Suprapubic skin (tissue), 4 donors: ENCODE results near the gene LINC00632. TPM values are rescaled to one million over a fixed set of nuclear protein-coding genes. Genes with fewer than 3 reads are reported as not detected.
A peak's percentile ranks its signal among the peaks of the same experiment; 100 is the strongest.

ENCODE experiments used
- DNase-seq, 2 donors: peaks; one replicate each; pipeline ENCODE4 v3.0.0-alpha.2; 2019; ENCODE audit warnings: low spot score in 2 of 2
- H3K27ac ChIP-seq: fragments of 200-600 bp; sonication (generic); one replicate; pipeline ENCODE4 v1.5.1; 2019
- H3K27me3 ChIP-seq: fragments of 200-600 bp; sonication (generic); one replicate; pipeline ENCODE4 v1.5.1; 2019
- H3K36me3 ChIP-seq: fragments of 200-600 bp; sonication (generic); one replicate; pipeline ENCODE4 v1.5.1; 2019
- H3K4me1 ChIP-seq: fragments of 200-600 bp; sonication (generic); one replicate; pipeline ENCODE4 v1.5.1; 2019
- H3K4me3 ChIP-seq: fragments of 200-600 bp; sonication (generic); one replicate; pipeline ENCODE4 v1.5.1; 2019; ENCODE audit warnings: mild to moderate bottlenecking
- H3K9me3 ChIP-seq: fragments of 200-600 bp; sonication (generic); one replicate; pipeline ENCODE4 v1.5.1; 2019
- CTCF ChIP-seq, 2 donors: fragments of 200-600 bp in 1 of 2; fragments of 450-650 bp in 1 of 2; sonication (generic) in 1 of 2; IDR thresholded peaks; one replicate each; pipeline ENCODE4 v1.5.1; 2016 to 2019; ENCODE audit warnings: antibody characterized with exemption in 2 of 2, mild to moderate bottlenecking in 1 of 2, moderate library complexity in 1 of 2
- EP300 ChIP-seq: sonication (generic); formaldehyde crosslinking; IDR thresholded peaks from one replicate; pipeline ENCODE4 v1.6.1; 2017; ENCODE audit warnings: antibody characterized with exemption
- POLR2A ChIP-seq, 2 donors: fragments of 450-650 bp; IDR thresholded peaks; one replicate each; pipeline ENCODE4 v1.6.1; 2017; ENCODE audit warnings: antibody characterized with exemption in 2 of 2, mild to moderate bottlenecking in 2 of 2, moderate library complexity in 2 of 2
- POLR2AphosphoS5 ChIP-seq, 3 donors: sonication (generic); formaldehyde crosslinking; IDR thresholded peaks; one replicate each; pipeline ENCODE4 v1.6.1; 2017; ENCODE audit warnings: antibody characterized with exemption in 3 of 3
- WGBS: methylation state at CpG from one replicate; pipeline ENCODE4 v1.1.5; 2018; 5-methylcytosine and 5-hydroxymethylcytosine counted together
- total RNA-seq, 4 donors: library from RNA; depleted of rRNA; stranded (reverse); fragments of >200 nt; gene quantifications; one replicate each; pipeline ENCODE4 v1.1.0, GENCODE V29; 2016

The LINC00632 gene
- total RNA-seq, 4 donors from 2014 or later: 95.8 to 250 (median 154) TPM

- no peak for TF ChIP-seq POLR2AphosphoS5 (IDR thresholded peaks at IDR 0.05)
- no peak for TF ChIP-seq EP300
- no peak for TF ChIP-seq POLR2A (IDR thresholded peaks at IDR 0.05)
- no peak for TF ChIP-seq CTCF (IDR thresholded peaks at IDR 0.05)
- Histone ChIP-seq H3K4me1 (no peaks in the 10 kb centered on the region), H3K36me3 (no peaks in the 10 kb centered on the region), H3K4me3 (peak overlapping the region; percentile 49), H3K27ac (peak overlapping the region; percentile 54), H3K9me3 (no peaks in the 10 kb centered on the region), H3K27me3 (no peaks in the 10 kb centered on the region)
- no peak for DNase-seq
- 31% methylated on average over 19 of the region's 19 CpGs for WGBS
Observed at GRCh38 chrX:140765043-140765784, 55.7 kb downstream of the LINC00632 start.

GRCh38 chrX:140766024-140766611 is 56.6 kb downstream of the LINC00632 start:
- Histone ChIP-seq H3K4me1 (no peaks in the 10 kb centered on the region), H3K27ac (no peak overlapping the region), H3K36me3 (no peaks in the 10 kb centered on the region), H3K4me3 (peak overlapping the region; percentile 49), H3K27me3 (no peaks in the 10 kb centered on the region), H3K9me3 (no peaks in the 10 kb centered on the region)
- DNase-seq: peak in 1 of 2 donors; percentile 62
- TF ChIP-seq POLR2AphosphoS5 (IDR thresholded peaks at IDR 0.05): no peak
- TF ChIP-seq POLR2A (IDR thresholded peaks at IDR 0.05): no peak
- no peak for TF ChIP-seq EP300
- peak; percentile 32 to 61 for TF ChIP-seq CTCF (IDR thresholded peaks at IDR 0.05)
- WGBS: 11% methylated on average over 8 of the region's 8 CpGs

- Histone ChIP-seq H3K4me3 (no peak overlapping the region), H3K27me3 (no peaks in the 10 kb centered on the region), H3K9me3 (no peaks in the 10 kb centered on the region), H3K4me1 (no peaks in the 10 kb centered on the region), H3K27ac (no peak overlapping the region), H3K36me3 (no peaks in the 10 kb centered on the region)
- TF ChIP-seq EP300: no peak
- TF ChIP-seq POLR2AphosphoS5 (IDR thresholded peaks at IDR 0.05): no peak
- TF ChIP-seq POLR2A (IDR thresholded peaks at IDR 0.05): no peak
- TF ChIP-seq CTCF (IDR thresholded peaks at IDR 0.05): no peak
- no peak for DNase-seq
- 52% methylated on average over 3 of the region's 3 CpGs for WGBS
Observed at GRCh38 chrX:140767646-140768045, 58.1 kb downstream of the LINC00632 start.

GRCh38 chrX:140775211-140775610 is 65.7 kb downstream of the LINC00632 start:
- Histone ChIP-seq H3K9me3 (no peaks in the 10 kb centered on the region), H3K36me3 (no peaks in the 10 kb centered on the region), H3K27ac (no peak overlapping the region), H3K4me1 (no peaks in the 10 kb centered on the region), H3K27me3 (no peaks in the 10 kb centered on the region), H3K4me3 (no peak overlapping the region)
- no peak for DNase-seq
- 89% methylated on average over 4 of the region's 4 CpGs for WGBS
- TF ChIP-seq EP300: no peak

GRCh38 chrX:140776320-140776719 is 66.8 kb downstream of the LINC00632 start:
- no peaks in the 10 kb centered on the region for H3K9me3 ChIP-seq
- H3K4me3 ChIP-seq: no peak overlapping the region
- H3K4me1 ChIP-seq: no peaks in the 10 kb centered on the region
- H3K36me3 ChIP-seq: no peaks in the 10 kb centered on the region
- TF ChIP-seq EP300 (no peak), POLR2AphosphoS5 (IDR thresholded peaks at IDR 0.05) (no peak), POLR2A (IDR thresholded peaks at IDR 0.05) (no peak), CTCF (IDR thresholded peaks at IDR 0.05) (no peak)
- DNase-seq: no peak
- 89% methylated on average over 31 of the region's 31 CpGs for WGBS
- no peak overlapping the region for H3K27ac ChIP-seq
- H3K27me3 ChIP-seq: no peaks in the 10 kb centered on the region
